ENCODE measurements around the gene PDCD2L.
"Not testable (repeated sequence)": the region's sequence is repeated elsewhere in the genome, so short reads cannot be mapped to it uniquely, and the experiment has no call there.

PDCD2L gene, protein sequence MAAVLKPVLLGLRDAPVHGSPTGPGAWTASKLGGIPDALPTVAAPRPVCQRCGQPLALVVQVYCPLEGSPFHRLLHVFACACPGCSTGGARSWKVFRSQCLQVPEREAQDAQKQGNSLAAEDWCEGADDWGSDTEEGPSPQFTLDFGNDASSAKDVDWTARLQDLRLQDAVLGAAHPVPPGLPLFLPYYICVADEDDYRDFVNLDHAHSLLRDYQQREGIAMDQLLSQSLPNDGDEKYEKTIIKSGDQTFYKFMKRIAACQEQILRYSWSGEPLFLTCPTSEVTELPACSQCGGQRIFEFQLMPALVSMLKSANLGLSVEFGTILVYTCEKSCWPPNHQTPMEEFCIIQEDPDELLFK
- 2.0 to 4.0 (median 2.2) reads per million in 4 donors for total RNA-seq

DNA sequence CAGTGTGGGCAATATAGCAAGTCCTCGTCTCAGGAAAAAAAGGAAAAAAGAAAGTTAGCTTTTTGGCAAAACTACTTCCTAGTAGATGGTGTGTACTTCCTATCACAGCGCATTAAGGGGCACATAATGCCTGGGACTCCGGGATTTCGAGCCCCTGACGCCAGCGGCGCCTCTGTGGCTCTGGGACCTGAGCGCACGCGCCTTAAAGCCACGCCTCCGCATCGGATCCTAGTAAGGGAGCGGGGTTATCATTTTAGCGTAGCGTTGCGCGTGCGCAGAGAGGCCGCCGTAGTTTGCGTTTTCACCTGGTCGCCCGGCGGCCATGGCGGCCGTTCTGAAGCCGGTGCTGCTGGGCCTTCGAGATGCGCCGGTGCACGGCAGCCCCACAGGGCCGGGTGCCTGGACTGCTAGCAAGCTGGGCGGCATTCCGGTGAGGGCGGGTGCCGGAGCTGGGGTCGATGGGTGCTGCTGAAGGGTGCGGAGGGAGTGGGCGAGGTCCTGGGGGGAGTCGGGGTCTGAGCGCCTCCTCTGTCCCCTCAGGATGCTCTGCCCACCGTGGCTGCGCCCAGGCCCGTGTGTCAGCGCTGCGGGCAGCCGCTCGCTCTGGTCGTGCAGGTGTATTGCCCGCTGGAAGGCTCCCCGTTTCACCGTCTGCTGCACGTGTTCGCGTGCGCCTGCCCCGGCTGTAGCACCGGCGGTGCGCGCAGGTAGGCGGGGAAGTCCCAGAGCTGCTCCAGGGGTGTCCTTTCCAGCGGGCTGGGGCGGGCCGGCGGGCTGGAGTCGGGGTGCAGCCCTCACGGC is at the start of gene PDCD2L:
Gene PDCD2L (plus strand): TSS at position 291 of the 801 bp plus-strand sequence. CDS start 32 bp downstream, at position 323.
- DNase-seq: peak; percentile 86 to 93 (median 88)

DNA sequence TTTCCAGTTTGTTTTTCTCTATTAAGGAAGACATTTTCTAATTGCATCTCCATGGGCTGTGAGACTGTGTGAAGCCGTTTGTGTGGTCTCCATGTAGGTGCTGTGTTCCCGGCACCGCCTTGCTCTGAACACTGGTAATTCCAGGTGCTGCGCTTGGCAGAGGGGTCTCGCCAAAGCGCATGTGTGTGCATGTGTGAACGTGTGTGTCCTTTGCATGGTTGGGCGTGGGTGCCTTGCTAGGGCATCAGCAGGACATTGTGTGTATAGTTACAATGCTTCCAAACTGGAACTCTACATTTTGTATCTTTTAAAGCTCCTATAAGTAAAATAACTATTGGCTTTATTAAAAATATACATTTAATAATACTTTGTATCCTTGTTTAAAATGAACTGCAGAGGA is 49.0 kb upstream of the PDCD2L start:
- no peak for DNase-seq

DNA sequence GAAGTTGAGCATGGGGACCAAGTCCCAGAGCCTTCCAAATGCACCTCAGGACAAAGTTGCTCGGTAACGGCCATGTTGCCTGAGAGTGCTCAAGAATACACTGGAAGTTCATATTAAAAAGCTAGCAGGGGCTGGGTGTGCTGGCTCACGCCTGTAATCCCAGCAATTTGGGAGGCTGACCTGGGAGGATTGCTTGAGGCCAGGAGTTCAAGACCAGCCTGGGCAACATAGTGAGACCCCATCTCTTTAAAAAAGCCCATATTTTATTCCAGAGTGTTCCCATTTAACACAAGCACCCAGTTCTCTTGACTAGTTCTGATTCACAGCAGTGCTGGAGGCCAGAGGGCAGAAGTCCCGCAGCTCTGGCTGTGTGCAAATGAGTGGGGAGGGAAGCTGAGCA is 47.3 kb upstream of the PDCD2L start:
- DNase-seq: no peak

DNA sequence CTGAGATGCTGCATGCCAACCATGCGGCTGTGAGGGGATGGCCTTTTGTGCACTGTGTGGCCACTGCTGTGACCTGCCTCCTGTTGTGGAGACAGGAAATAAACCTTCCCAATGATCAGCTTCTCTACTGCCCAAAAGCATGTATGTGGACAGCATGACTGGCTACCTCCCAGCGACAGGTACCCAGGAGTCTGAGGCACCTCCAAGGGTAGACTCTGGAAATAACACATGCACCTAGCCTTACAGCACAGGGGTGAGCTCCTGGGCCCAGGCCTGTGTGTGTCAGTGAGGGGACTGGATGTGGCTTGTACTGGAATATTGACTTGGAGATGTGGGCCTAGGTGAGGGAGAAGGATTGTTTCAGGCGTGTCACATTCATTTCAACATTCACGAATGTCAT is 46.8 kb upstream of the PDCD2L start:
- DNase-seq: no peak

DNA sequence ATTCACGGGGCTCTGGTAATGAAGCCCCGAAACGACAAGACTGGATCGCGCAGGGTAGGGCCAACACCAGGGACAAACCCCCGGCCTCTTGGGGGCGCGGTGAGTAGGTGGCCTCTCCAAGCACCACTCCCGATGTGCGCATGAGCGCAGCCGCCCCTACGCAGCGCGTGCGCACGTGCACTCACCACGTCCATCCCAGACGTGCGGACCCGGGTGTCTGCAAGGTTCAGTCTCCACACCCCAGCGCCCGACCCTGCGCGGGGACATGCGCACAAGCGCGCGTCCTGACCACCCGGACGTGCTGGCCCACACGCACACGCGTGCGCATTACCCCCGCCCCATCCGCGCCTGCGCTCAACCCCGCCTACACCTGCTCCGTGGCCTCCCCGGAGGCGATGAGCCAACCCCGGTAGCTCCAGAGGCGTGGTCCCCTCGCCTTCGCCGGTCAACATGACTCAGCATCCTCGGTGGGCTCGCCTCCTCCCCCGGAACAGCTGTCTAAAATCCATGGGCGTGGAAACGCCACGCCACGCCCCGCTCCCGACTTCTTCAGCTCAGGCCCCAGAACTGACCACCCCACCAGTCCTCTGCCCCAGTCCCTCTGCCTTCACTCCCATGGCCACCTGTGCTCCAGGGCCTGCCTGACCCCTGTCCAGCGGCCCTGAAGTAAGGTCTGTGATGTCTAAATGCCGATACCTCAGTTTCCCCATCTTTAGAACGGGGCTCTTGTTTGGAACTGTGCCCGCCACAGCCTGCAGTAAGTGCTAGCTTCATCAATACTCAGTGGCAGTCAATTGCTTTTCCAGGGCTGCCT is 44.9 kb upstream of the PDCD2L start:
- DNase-seq: peak; percentile 79 to 100 (median 85)

DNA sequence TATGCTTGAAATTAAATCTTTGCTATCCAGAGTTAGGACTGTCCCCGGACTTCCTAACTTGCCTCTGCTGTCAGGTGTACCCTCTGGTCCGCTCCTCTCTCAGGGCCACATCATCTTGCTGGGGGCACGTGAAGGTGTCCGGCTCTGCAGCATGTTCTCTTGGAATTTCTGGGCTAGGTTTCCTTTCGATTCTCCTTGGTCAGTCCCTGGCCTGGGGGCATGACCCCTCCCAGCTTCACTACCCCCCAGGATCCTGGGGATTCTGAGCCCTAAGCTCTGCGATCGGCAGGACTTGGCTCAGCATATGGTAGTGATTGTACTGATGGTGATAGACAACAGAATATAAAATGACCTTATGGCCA is 44.3 kb upstream of the PDCD2L start:
- DNase-seq: no peak

DNA sequence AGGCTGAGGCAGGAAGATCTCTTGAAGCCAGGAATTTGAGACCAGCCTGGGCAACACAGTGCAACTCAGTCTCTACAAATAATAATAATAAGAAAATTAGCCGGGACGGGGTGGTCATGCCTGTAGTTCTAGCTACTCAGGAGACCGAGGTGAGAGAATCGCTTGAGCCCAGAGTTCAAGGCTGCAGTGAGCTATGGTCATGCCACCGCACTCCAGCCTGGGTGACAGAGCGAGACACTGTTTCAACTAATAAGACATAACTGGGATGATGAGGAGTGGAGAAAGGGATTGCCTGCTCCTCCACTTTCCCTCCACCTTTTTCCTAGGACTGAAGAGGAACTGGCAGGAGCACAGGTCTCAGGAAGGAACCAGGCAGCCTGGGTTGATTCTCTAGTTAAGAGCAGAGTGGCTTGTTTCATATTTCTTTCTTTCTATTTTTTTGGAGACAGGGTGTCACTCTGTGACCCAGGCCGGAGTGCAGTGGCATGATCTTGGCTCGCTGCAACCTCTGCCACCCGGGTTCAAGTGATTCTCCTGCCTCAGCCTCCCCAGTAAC is 43.8 kb upstream of the PDCD2L start:
- DNase-seq: no peak

DNA sequence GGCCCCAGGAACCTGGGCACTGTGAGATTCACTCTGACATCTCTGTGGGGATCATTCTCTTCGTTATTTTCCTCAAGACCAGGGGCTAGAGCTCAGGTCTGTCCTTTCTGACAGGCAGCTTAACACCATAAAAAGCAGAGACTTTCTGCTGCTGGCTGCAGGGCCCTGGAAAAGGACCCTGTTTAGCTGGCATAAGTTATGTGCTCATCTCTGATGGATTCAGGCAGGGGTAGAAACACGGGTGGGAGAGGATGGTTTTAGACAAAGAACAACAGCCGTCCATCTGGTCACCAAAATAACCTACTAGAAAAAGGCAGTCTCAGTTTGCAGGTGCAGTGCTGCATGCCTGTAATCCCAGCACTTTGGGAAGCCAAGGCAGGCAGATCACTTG is 41.5 kb upstream of the PDCD2L start:
- DNase-seq: no peak

DNA sequence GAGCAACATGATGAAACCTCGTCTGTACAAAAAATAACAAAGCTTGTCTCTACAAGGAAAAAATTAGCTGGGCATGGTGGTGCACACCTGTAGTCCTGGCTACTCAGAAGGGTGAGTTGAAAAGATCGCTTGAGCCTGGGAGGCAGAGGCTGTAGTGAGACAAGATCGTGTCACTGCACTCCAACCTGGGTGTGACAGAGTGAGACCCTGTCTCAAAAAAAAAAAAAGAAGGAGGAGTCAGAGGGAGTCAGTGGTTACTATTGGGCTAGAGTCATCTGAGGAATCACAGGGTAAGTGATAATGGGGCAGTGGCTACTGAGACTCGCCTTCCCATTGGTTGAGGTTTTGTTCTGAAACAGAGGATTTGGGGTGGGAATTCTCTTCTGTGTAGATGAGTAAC is 41.1 kb upstream of the PDCD2L start:
- no peak for DNase-seq

DNA sequence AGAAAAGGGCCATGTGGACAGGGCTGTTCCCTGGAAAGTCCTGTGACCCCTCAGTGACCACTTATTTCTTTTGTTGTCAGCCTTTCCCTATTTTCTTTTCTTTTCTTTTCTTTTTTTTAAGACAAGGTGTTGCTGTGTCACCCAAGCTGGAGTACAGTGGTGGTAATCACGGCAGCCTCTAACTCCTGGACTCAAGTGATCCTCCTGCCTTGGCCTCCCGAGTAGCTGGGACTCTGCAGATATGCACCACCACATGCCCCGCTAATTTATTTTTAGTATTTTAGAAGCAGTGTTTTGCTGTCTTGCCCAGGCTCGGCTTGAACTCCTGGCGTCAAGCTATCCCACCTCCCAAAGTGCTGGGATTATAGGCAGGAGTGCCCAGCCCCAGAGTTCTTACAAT is 40.3 kb upstream of the PDCD2L start:
- DNase-seq: no peak

DNA sequence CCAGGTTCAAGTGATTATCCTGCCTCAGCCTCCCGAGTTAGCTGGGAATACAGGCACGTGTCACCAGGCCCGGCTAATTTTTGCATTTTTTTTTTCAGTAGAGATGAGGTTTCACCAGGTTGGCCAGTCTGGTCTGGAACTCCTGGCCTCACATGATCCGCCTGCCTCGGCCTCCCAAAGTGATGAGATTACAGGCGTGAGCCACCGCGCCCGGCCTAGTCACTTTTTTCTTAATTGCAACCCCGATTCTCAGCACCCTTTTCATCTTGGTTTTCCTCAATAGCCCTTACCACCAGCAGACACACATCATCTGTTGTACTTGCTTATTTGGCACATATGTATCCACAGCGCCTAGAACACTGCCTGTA is 39.8 kb upstream of the PDCD2L start:
- no peak for DNase-seq

DNA sequence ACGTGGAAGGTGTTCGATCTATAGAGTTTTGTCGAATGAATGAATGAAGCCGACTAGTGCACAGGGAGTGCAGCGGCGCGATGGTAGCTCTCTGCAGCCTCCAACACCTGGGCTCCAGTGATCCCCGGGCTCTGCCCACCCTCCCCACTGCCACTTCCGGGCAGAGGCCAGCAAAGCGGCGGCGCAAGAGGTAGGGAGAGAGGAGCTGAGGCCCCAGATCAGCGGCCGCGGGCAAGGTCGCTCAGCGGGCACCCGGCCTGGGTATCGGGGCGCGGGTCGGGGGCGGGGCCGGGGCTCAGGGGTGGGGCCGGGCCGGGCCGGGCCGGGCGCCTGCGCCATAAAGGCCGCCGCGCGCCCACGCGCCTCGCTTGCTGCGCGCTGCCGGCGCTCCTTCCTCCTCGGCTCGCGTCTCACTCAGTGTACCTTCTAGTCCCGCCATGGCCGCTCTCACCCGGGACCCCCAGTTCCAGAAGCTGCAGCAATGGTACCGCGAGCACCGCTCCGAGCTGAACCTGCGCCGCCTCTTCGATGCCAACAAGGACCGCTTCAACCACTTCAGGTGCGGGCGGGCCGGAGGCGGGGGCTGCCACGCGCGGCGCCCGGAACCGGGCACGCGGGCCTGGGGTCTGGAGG is 39.3 kb upstream of the PDCD2L start, which contains the start of gene GPI:
Gene GPI (plus strand): TSS at position 367 of the 633 bp plus-strand sequence. CDS start 71 bp downstream, at position 438.
- peak; percentile 42 to 67 (median 57) for DNase-seq

DNA sequence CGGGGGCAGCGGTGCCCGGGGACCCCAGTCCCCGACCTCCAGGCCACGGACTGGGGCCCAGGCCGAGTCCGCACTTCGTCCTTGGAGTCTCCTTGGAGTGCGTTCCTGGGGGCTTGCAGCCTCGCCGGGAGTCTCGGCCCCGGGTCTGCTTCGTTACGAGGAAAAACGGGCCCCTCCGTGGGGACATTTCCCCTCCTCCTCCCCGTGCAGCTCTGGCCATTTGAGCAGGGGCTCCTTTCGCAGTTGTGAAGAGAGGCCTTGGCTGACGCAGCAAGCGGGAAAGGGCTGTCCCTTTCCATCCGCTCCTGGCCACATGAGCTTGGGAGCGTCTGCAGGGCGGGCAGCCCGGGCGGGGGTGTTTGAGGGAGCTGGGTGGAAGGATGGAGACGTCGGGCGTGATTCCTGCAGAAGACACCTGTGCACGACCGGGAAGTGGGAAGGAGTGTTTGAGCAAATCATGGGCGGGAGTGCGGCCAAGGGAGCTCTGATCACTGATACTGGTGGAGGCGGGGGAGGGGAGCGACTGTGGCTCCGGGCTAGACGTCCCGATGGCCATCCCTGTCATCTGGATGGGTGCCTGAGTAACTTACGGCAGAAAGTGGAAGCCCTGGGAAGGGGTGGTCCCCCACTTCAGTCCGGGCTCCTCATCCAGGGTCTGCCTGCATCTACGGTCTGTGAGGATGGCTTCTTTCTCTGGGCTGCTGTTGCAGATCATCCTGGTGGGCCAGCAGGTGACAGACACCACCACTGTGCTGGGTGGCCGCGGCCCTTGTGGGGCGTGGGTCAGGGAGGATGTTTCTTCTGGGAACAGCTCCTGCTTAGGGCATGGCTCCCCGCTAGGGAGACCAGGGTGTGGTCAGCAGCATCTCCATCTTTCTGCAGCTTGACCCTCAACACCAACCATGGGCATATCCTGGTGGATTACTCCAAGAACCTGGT is 38.5 kb upstream of the PDCD2L start:
- no peak for DNase-seq

DNA sequence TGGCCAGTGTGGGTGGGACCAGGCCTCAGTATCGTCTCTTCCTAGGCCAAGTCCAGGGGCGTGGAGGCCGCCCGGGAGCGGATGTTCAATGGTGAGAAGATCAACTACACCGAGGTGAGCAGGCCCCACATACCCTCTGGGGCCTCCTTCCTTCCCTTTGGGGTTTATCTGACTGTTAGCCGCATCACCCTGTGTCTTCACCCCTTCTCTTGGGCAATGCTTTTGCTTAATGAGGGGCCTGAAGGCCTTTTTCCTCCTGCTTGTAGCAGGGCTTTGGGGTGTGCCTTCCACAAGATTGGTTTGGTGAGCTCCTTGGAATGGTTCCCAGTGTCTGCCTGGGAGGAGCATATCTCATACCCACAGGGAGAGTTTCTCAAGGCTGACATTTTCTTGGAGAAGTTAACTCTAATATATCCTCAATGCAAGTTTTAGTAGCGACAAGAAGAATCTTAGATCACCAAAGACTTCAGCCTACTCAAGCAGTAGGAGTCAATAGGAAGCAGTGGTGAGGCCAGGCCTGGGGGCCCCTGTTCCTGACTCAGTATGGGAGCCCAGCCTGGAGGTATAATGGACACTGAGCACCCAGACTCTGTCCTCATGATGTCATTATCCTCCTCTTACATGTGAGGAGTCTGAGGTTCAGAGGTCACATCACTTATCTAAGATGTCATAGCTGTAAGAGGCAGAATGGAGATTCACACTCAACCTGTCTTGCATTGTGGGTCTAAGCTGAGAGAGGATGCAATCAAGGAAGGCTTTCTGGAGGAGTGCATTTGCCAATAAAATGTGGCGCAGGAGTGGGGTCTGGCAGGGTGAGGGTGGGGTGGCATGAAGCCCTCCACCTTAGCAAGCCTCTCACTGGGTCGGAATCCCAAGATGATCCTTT is 37.2 kb upstream of the PDCD2L start:
- DNase-seq: no peak

DNA sequence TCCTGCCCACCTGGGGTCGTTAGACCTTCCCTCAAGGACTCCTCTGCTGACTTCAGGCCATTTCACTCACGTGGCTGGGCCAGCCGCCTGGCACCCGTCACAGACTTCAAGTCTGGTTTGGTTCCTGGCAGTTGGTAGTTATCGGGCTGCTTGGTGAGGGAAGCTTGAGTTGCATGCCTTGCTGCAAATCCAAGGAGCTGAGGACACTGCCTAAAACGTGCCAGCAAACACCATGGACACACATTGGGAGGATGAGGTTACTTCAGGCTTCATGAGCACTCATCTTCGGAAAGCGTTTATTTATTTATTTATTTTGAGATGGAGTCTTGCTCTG is 36.6 kb upstream of the PDCD2L start:
- no peak for DNase-seq

DNA sequence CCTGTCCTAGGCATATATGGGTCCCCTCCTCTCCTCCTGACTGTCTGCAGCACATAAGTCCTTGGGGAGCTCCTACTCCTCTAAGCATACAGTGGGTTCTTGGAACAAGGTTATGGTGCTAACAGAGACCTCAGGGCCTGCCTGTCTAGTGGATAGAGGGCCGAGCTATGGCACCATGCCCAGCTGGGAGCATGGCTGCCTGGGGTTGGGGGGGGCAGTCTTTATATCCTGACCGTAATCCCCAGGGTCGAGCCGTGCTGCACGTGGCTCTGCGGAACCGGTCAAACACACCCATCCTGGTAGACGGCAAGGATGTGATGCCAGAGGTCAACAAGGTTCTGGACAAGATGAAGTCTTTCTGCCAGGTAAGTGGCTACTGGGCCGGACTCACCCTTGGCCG is 35.9 kb upstream of the PDCD2L start:
- no peak for DNase-seq

DNA sequence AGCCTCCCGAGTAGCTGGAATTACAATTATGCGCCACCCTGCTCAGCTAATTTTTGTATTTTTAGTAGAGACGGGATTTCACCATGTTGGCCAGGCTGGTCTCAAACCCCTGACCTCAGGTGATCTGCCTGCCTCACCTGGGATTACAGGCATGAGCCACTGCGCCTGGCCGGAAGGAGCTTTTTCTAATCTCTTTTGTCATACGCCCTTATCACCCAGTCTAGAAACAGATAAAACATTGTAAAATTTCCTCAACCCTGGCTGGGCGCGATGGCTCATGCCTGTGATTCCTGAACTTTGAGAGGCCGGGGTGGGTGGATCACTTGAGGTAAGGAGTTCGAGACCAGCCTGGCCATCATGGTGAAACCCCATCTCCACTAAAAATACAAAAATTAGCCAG is 35.0 kb upstream of the PDCD2L start:
- not testable (repeated sequence) for DNase-seq

DNA sequence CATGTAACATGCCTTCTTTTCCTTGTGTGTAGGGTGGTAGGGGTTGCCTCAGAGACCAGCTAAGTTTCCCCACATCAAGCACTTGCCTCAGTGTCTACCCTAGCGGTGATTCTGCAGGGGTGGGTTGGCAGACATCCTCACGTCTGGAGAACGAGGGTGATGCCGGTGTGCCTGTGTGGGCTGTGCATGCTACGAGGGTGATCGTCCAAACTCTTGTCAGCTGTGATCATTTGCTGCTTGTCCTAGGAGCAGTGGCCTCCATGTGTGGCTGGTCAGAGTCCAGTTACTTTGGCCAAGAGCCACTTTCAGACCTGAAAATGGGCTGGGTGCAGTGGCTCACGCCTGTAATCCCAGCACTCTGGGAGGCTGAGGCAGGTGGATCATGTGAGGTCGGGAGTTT is 34.1 kb upstream of the PDCD2L start:
- no peak for DNase-seq

DNA sequence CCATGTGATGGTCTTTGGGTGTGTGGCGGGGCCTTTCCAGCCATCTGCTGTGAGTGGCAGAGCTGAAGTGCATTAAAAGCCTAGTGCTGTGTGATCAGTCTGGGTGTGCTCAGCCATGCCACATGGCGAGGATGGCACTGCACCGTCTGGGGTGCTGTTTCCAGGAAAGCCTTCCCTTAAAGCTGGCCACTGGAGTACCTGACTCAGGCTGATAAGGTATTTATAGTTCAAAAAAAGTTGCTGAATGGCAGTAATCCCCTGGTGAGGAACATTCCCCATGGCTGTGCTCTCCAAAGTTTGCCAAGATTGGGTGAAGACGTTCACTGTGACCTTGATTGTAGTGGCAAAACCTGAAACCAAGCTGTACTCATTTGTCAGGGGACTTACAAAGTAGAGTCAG is 33.2 kb upstream of the PDCD2L start:
- no peak for DNase-seq

DNA sequence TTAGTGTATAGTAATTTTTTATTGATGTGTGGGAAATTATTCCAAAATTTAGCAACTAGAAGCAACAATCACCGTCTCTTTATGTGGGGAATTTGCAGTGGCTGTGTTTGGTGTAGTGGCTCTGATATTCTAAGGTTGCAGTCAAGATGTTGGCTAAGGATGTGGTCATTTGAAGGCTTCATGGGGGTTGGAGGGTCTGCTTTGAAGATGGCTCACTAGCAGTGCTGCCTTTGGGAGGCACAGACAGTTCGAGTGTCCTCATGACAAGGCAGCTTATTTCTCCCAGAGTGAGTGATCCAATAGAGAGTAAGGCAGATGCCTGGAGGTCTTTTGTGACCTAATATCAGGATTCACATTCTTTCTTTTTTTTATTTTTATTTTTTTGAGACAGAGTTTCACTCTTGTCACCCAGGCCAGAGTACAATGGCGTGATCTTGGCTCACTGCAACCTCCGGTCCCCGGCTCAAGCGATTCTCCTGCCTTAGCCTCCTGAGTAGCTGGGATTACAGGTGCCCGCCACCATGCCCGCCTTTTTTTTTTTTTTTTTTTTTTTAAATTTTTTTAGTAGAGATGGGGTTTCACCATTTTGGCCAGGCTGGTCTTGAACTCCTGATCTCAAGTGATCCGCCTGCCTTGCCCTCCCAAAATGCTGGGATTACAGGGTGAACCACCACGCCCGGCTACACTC is 30.5 kb upstream of the PDCD2L start:
- DNase-seq: no peak

Data from T-helper 1 cell (primary cell).